MM.1S (cell line): ENCODE data around the gene ROR2.

Source experiments
- DNase-seq: peaks from one replicate; pipeline ENCODE4 v3.0.0-alpha.2; 2015
- H2AFZ ChIP-seq: fragments of 300-600 bp; sonication (generic); 2 replicates; pipeline ENCODE4 v1.6.0; 2016; ENCODE audit warnings: antibody characterized with exemption, low read length
- H3F3A ChIP-seq: fragments of 300-600 bp; sonication (generic); 2 replicates; pipeline ENCODE4 v1.6.1; 2016; ENCODE audit warnings: mild to moderate bottlenecking, antibody characterized with exemption, low read length, moderate library complexity, mixed read lengths; ENCODE audit not compliant: insufficient read depth
- H3K27ac ChIP-seq: fragments of 300-600 bp; sonication (generic); 2 replicates; pipeline ENCODE4 v1.5.1; 2016; ENCODE audit warnings: mild to moderate bottlenecking, low read length
- H3K27me3 ChIP-seq: fragments of 300-600 bp; sonication (generic); replicated peaks from 2 replicates; pipeline ENCODE4 v1.6.0; 2016; ENCODE audit warnings: low read length; ENCODE audit not compliant: insufficient read depth
- H3K36me3 ChIP-seq: fragments of 300-600 bp; sonication (generic); replicated peaks from 2 replicates; pipeline ENCODE4 v1.6.1; 2016; ENCODE audit warnings: mild to moderate bottlenecking, low read length, mixed read lengths; ENCODE audit not compliant: insufficient read depth
- H3K4me1 ChIP-seq: fragments of 300-600 bp; sonication (generic); 2 replicates; pipeline ENCODE4 v1.6.1; 2016; ENCODE audit warnings: low read length, mixed read lengths
- H3K4me2 ChIP-seq: fragments of 300-600 bp; sonication (generic); 2 replicates; pipeline ENCODE4 v1.6.0; 2016; ENCODE audit warnings: low read depth, low read length
- H3K4me3 ChIP-seq: fragments of 300-600 bp; sonication (generic); 2 replicates; pipeline ENCODE4 v1.5.1; 2016; ENCODE audit warnings: low read length, mixed read lengths
- H3K79me2 ChIP-seq: fragments of 300-600 bp; sonication (generic); 2 replicates; pipeline ENCODE4 v1.6.1; 2016; ENCODE audit warnings: mixed run types, low read length, mixed read lengths
- H3K9ac ChIP-seq: fragments of 300-600 bp; sonication (generic); 2 replicates; pipeline ENCODE4 v1.6.1; 2016; ENCODE audit warnings: low read length, mixed read lengths
- H3K9me2 ChIP-seq: fragments of 300-600 bp; sonication (generic); replicated peaks from 2 replicates; pipeline ENCODE4 v1.6.1; 2016; ENCODE audit warnings: mild to moderate bottlenecking, low read length, mixed read lengths; ENCODE audit not compliant: insufficient read depth
- H3K9me3 ChIP-seq: fragments of 300-600 bp; sonication (generic); replicated peaks from 2 replicates; pipeline ENCODE4 v1.6.1; 2016; ENCODE audit warnings: mild to moderate bottlenecking, low read length, mixed read lengths; ENCODE audit not compliant: insufficient read depth
- H4K20me1 ChIP-seq: fragments of 300-600 bp; sonication (generic); 2 replicates; pipeline ENCODE4 v1.6.1; 2016; ENCODE audit warnings: mild to moderate bottlenecking, low read length, moderate library complexity, mixed read lengths; ENCODE audit not compliant: insufficient read depth
- CTCF ChIP-seq: fragments of 300-600 bp; sonication (generic); IDR thresholded peaks from 2 replicates; pipeline ENCODE4 v1.5.1; 2016; ENCODE audit warnings: antibody characterized with exemption, low read length, mixed read lengths
- EZH2 ChIP-seq: fragments of 300-600 bp; sonication (generic); optimal IDR thresholded peaks from 2 replicates; pipeline ENCODE3; 2017; ENCODE audit warnings: low read depth, mild to moderate bottlenecking, antibody characterized with exemption, low read length, mixed read lengths
- EZH2phosphoT487 ChIP-seq: fragments of 300-600 bp; sonication (generic); IDR thresholded peaks from 2 replicates; pipeline ENCODE4 v1.6.1; 2018; ENCODE audit warnings: antibody characterized with exemption, low read length

Gene ROR2

GRCh38 chr9:91927922-91928510 is 22.0 kb downstream of the ROR2 start:
- Histone ChIP-seq H3K27ac (no peak overlapping the region), H3K9me3 (no peaks in the 10 kb centered on the region), H3K9me2 (no peaks in the 10 kb centered on the region), H2AFZ (no peak overlapping the region), H3K36me3 (peaks cover 8% of the 10 kb centered on the region; the same call in 1 of the 2 replicates), H3K4me3 (no peak overlapping the region), H3K4me2 (no peak overlapping the region), H3K79me2 (peaks cover 71% of the 10 kb centered on the region), H3K4me1 (no peaks in the 10 kb centered on the region), H3K27me3 (no peaks in the 10 kb centered on the region), H3F3A (no peaks in the 10 kb centered on the region), H3K9ac (no peak overlapping the region), H4K20me1 (no peaks in the 10 kb centered on the region)
- TF ChIP-seq CTCF: no peak
- TF ChIP-seq EZH2phosphoT487: no peak
- no peak for TF ChIP-seq EZH2
- no peak for DNase-seq

- H3K4me2 ChIP-seq: no peak overlapping the region
- peaks cover 50% of the 10 kb centered on the region for H3K79me2 ChIP-seq
- TF ChIP-seq EZH2: no peak
- DNase-seq: no peak
- no peak overlapping the region for H3K4me3 ChIP-seq
- H3K27ac ChIP-seq: no peak overlapping the region
- H3K27me3 ChIP-seq: no peaks in the 10 kb centered on the region
- H3K9me3 ChIP-seq: no peaks in the 10 kb centered on the region
- no peak overlapping the region for H3K9ac ChIP-seq
- no peaks in the 10 kb centered on the region for H3K9me2 ChIP-seq
- H3F3A ChIP-seq: no peaks in the 10 kb centered on the region
- H2AFZ ChIP-seq: no peak overlapping the region
- H3K4me1 ChIP-seq: no peaks in the 10 kb centered on the region
- H3K36me3 ChIP-seq: no peaks in the 10 kb centered on the region
- H4K20me1 ChIP-seq: no peaks in the 10 kb centered on the region
Measured at GRCh38 chr9:91924090-91924489, 25.9 kb downstream of the ROR2 start.

GRCh38 chr9:91923145-91923544 is 26.9 kb downstream of the ROR2 start:
- no peaks in the 10 kb centered on the region for H3K9me2 ChIP-seq
- DNase-seq: no peak
- H3K36me3 ChIP-seq: no peaks in the 10 kb centered on the region
- H3K4me2 ChIP-seq: no peak overlapping the region
- H3K79me2 ChIP-seq: peaks cover 48% of the 10 kb centered on the region
- no peak overlapping the region for H3K4me3 ChIP-seq
- no peak for TF ChIP-seq EZH2
- TF ChIP-seq EZH2phosphoT487: no peak
- no peak for TF ChIP-seq CTCF
- H3F3A ChIP-seq: no peaks in the 10 kb centered on the region
- H4K20me1 ChIP-seq: no peaks in the 10 kb centered on the region
- no peak overlapping the region for H3K27ac ChIP-seq
- no peaks in the 10 kb centered on the region for H3K9me3 ChIP-seq
- H3K9ac ChIP-seq: no peak overlapping the region
- H2AFZ ChIP-seq: no peak overlapping the region
- H3K4me1 ChIP-seq: no peaks in the 10 kb centered on the region
- H3K27me3 ChIP-seq: no peaks in the 10 kb centered on the region

GRCh38 chr9:91921371-91921770 is 28.7 kb downstream of the ROR2 start:
- Histone ChIP-seq H3K4me1 (no peaks in the 10 kb centered on the region), H2AFZ (no peak overlapping the region), H3K9me2 (no peaks in the 10 kb centered on the region), H3K4me3 (no peak overlapping the region), H3K9me3 (no peaks in the 10 kb centered on the region), H3K4me2 (no peak overlapping the region), H3F3A (no peaks in the 10 kb centered on the region), H3K27me3 (no peaks in the 10 kb centered on the region), H4K20me1 (no peaks in the 10 kb centered on the region), H3K36me3 (no peaks in the 10 kb centered on the region), H3K9ac (no peak overlapping the region), H3K79me2 (peaks cover 43% of the 10 kb centered on the region), H3K27ac (no peak overlapping the region)
- TF ChIP-seq EZH2 (no peak), EZH2phosphoT487 (no peak), CTCF (no peak)
- no peak for DNase-seq
